ENCODE measurements around the gene ANKEF1.
"Not testable (repeated sequence)": the region's sequence is repeated elsewhere in the genome, so short reads cannot be mapped to it uniquely, and the experiment has no call there.

The ANKEF1 gene

DNA sequence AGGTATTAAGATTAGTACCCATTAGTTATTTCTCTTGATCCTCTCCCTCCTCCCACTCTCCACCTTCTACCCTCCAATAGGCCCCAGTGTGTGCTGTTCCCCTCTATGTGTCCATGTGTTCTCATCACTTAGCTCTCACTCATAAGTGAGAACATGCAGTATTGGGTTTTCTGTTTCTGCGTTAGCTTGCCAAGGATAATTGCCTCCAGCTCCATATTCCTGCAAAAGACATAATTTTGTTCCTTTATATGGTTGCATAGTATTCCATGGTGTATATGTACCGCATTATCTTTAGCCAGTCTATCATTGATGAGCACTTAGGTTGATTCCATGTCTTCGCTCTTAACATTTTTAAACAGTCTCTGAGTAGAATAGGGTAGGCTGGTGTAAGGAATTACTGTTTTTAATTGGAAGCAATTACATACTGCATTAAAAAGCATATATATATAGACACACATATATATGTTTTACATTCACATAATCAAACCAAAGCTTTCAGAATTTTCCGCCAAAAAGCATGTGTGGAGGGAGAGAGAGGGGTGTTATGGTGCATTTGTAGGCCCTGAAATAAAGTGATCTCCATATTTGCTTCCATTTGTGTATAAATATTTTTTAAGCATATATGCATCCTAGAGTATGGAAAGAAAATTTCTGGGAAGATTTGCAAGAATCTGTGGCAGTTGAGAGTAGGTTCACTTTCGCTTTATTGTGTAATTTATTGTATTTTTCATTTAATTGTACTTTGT lies 709 bp upstream of the ANKEF1 start:
- no peak for DNase-seq (ENCODE audit: low read depth)

DNA sequence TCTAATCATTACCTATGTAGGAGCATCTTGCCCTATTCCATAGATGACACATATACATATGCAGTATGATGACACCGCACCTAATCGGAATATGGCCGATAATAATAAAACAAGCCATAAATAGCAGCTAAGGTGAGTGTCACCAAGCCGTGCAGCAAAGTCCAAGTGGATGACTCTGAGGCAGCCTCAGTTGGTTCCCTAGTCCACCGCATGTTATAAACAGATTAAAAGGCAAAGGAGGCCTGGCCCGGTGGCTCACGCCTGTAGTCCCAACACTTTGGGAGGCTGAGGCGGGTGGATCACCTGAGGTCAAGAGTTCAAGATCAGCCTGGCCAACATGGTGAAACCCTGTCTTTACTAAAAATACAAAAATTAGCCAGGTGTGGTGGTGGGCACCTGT lies 1.5 kb downstream of the ANKEF1 start:
- DNase-seq (ENCODE audit: low read depth) = not testable (repeated sequence)

DNA sequence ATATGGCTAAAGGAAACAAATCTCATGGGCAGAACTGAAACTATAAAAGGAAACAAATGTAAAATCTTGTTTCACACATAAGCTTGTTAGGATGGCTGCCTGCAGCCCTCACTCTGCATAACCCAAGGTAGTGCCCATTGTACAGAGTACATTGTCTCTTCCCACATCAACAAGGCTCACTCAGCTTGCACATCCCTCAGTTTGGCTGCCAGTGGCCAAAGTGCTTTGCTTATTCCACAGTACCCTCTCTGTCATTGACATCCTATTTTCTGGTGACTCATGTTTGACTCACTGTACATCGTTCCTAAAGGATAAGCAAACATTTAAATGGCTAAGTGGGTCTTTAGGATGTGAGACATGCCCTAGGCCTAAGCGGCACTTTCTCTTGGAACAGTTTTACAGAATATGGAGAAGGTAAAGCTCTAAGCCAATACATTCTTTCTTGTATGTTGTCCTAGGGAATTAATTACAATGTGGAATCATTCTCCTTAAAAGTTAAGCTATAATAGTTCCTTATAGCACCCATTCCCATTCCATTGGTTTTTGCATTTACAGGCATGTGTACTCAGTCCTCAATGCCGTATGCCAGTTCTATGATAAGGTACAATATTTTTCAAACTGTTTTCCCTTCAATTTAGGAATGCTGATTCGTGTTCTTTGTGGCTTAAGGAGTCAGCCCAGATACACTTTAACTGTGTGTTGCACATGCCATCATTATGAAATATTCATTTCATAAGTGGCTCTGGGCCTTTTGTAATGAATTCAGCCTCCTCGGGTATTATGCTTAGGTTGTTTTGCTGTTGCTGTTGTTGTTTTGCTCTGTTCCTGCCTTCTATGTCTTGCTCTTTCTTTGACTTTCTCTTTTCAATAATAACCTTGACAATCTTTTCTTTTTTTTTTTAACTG lies 5.5 kb downstream of the ANKEF1 start:
- DNase-seq (ENCODE audit: low read depth) = no peak

DNA sequence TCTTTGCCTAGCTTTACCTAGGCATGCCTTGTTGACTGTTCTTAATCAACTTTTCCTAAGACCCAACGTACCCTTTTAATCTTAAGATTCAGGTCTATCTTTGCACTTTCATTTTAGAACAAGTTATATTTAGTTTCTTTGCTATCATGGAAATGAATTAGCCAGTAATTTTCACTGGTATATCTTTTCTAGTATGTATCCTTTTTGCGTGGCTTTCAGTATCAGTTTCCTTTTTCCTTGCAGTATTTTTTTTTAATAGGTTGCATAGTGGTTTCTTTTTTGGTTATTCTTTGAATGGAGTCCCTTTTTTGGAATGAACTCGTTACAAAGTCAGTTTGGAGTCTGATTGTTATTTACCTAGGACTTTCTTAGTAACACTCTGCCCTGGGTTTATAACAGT lies 7.3 kb downstream of the ANKEF1 start:
- no peak for DNase-seq (ENCODE audit: low read depth)

DNA sequence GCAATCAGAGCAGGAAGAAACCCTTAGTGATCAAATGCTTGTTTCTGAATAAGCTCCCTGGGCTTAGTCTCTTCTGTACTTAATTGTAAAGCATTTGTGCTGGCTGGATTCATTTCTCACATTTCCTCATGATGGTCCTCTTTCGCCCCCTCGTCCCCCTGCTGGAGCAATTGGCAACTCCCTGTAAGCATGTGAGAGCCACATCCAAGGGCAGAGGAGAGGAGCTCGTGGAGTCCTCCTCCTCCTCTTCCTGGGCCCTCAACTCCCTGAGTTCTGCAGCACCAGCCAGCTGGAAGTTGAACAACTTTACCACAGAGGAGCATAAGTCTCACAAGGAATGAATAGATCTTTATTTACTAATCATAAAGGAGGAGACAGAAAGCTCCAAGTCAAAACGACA lies 12.6 kb downstream of the ANKEF1 start:
- DNase-seq (ENCODE audit: low read depth) = no peak

DNA sequence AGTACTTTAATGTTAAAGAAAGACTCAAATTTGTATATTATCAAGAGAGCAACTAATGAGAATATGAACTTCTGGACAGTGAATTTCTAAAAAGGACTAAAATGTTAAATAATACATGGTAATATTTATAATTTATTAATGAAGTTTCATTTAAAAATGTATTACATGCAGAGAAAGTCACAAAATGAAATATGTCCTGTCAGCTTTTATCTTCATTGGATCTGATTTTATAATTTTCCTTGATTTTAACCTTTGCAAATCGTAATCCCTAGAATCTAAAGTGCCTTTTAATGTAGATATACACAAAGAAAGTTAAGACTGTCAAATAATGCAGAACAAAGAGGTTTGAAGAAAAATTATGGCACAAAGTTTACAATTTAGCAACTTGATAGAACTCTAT lies 16.4 kb downstream of the ANKEF1 start:
- no peak for DNase-seq (ENCODE audit: low read depth)

DNA sequence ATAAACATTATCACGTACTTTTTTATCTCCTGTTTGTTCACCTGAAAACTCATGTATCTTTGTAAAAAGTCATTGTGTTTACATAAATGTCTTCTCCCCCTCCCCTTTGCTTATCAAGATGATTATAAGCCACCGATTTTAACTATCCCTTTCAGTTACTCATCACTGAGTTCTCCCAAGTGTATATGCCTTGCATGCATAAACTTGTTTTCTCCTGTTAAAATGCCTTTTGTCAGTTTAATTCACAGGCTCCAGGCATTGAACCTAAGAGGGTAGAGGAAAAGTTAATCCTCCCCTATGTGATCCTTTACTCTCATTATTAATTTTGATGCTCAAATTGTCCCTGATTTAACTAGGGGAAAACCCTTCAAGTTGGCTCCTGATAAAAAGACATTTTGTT lies 24.2 kb downstream of the ANKEF1 start:
- no peak for DNase-seq (ENCODE audit: low read depth)

DNA sequence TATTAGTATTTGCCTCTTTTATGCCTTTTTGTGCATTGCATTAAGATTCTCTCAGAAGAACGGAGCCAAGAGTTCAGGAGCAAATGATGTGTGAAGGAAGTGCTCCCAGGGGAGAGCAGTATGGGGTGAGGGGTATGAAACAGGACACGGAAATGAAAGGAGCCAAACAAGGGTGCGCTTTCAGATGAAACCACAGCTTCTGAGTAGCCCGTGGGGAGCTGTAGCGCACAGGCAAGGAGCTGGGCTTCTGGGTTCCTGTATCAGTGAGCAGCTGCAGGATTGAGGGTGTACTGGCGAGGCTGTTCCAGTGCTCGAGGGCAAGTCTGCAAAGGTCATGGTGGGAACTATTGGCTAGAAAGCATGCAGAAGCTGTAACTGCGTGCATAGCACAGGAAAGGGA lies 25.4 kb downstream of the ANKEF1 start:
- DNase-seq (ENCODE audit: low read depth) = no peak

DNA sequence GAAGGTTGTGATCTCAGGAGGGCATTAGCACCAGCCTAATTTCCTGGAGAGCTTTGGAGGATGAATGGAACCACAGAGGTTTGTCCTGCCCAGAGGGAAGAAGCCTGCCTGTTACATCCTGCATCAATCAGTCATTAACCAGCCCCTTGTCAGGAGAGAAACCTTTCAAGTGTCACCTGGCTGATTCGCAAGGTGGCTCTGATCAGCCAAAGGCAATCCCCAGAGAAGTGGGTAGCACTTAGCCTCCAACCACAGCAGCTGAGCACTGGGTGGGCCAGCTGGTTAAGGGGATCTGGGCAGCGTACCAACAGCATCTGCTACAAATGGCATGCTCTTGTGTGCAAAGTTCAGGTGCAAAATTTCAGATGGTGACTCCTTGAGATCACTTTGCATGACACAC lies 26.9 kb downstream of the ANKEF1 start:
- DNase-seq (ENCODE audit: low read depth) = no peak

DNA sequence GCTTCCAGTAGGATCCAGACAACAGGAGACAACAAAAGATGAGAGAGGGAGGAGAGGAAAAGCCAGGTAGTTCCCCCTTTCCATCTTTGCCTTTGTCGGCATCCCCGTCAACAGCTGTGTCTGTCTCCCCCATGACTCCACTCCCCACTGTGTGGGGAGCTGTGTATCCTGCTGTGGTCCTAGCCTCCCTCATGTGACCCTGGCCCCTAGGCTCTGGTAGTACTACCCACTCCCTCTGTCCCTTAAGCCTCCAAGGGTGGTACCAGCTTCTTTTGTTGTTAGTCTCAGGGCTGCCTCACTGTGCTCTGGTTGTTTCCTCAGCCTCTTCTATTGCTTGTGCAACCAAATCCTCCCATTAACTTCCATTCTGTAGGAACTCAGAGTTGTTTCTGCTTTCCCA lies 28.7 kb downstream of the ANKEF1 start:
- no peak for DNase-seq (ENCODE audit: low read depth)

DNA sequence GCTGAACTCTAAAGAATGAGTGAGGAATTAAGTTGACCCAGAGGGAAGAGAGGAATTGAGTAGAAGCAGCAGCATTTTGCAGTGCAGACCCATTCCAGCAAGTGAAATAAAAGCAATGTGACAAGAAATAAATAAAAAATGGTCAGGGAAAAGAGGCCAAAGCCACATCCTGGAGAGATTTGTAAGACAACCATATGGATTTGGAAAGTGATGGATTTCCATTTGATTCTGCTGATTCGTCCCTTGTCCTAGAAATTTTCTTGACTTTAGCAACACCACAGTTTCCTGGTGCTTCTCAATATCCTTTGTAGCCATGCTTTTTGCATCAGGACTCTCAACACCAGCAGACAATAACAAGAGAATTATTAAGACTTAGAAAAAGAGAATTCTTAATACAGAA lies 29.8 kb downstream of the ANKEF1 start:
- DNase-seq (ENCODE audit: low read depth) = no peak

DNA sequence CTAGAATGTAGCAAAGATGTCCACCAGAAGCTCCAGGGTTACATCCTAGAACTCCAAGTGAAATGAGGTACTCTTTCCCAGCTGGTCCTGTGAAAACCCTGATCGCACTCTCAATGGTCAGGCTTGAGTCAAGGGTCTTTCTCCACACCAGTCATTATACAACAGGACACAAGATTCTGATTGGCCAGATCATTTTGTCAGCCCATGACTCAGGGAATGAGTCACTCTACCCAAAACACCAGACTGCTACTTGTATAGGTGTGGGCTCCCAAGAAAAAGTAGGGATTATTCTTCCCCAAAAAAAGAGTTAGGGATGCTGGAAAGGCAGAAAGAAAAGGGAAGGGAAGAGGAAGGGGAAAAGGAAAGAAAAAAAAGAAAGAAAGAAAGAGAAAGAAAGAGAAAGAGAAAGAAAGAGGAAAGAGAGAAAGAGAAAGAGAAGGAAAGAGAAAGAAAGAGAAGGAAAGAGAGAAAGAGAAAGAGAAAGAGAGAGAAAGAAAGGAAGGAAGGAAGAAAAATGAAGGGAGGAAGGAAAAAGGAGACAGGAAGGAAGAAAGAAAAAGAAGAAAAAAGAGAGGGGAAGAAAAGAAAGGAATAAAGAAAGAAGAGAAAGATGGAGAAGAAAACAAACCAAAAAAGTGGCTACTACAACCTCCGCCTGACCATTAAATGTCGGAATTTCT lies 30.5 kb downstream of the ANKEF1 start:
- no peak for DNase-seq (ENCODE audit: low read depth)

DNA sequence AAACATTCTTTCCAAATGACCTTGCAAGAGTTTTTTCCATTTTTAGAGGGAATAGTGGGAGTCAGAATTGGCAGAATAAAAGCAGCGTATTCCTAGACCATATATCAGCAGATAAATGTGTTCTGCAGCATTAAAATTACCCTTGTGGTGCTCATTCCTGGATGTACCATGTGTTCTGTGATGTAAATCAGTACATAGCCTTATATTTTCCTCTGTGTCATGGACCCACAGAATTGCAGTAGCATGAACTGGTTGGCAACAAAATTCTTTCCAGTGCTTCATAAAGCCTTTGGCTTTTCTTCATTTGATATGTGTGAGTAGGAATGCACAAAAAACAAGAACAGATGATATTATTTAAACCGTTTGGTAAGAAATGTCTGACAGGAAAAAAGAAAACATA lies 32.5 kb downstream of the ANKEF1 start:
- no peak for DNase-seq (ENCODE audit: low read depth)

DNA sequence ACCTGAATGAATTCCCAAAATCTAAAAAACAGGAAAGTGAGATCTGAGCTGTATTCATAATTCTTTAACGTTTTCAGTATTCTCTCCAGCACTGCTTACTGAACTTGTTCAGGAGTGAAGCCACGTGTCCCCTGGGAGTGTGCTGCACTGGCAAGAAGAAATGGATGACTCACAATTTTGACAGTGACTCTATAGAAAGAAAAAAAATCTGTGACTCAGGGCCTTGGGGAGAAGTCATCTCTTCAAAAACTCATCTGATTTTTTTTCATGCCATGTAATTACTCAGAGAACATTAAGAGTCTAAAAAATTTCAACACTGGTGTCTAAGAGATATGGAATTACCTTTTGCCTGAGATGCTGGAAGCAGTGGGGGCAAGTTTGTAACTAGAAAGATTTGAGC lies 39.7 kb downstream of the ANKEF1 start:
- DNase-seq (ENCODE audit: low read depth) = no peak

DNA sequence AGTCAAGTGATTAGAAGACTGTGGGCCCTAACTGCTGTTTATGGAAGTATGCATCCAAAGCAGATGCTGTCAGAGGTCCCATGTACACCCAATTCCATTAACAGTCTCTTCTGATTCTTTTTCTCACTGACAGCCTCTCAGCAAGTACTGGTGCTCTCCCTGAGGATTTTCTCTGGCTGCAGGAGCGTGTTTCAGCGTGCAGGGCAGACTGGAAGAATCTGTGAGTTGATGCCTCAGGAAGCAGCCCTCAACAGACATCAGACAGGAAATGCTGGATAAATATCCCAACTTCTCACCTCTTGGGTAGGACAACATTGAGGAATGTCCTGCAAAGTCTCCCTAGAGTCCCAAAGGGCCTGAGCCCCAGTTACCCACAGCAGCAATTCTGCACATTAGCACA lies 40.8 kb downstream of the ANKEF1 start:
- DNase-seq (ENCODE audit: low read depth) = no peak

DNA sequence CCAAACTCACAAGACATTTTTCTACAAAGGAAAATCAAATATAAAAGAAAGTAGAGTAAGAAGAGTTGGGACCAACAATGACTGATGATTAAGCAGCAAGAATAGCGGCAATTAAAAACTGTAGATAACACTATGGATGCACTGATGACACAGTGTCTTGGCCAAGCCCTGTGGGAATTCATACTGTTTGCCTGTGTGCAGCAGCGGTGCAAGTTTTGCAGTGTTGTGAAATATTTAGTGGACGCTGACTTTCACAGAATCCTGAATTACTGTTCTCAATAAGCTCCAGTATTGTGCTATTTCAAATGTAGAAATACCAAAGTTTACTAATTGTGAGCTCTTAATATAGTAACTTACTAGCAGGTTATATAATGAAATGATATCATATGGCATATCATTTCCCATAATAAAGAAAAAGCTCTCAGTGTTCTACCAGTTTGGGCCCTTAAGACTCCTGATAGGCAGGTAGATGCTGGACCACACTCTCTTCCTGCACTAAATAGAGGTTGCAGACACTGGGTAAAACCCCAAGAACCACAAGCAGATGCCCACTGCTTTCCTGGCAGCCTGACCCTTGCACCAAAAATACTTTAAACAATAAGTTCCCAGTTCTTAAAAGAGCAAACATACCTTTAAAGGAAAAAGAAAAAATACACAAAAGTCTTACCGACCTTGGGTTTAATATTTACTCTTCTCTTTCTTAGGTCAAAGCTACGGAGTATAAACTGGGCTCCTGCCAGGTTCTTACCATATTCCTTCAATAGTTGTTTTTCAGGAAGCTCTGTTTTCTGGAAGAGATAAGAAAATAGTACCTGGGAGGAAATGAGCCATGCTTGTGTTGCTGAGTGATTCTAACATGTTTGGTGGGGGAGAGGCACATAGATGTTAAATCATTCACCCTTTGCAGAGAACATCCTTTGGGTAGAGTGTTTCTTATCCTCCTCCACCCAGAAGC lies 41.6 kb downstream of the ANKEF1 start:
- no peak for DNase-seq (ENCODE audit: low read depth)

DNA sequence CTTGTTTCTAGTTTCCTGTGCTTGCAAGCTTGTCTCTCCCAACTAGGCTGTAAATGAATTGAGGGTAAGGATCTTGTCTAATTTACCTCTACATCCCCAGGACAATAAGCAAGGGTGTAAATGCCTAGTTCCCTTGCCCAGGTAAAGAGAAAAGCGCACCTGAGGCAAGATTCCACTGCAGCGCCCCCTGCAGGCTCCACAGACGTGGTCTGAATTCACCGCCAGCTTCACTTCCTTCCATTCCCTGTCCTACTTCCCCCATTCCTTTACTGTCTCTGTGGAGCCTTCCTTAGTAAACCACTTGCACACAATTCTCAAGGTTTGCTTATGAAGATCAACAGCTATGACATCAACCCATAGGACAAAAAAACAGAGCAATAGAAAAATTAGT lies 42.3 kb downstream of the ANKEF1 start:
- DNase-seq (ENCODE audit: low read depth) = no peak

DNA sequence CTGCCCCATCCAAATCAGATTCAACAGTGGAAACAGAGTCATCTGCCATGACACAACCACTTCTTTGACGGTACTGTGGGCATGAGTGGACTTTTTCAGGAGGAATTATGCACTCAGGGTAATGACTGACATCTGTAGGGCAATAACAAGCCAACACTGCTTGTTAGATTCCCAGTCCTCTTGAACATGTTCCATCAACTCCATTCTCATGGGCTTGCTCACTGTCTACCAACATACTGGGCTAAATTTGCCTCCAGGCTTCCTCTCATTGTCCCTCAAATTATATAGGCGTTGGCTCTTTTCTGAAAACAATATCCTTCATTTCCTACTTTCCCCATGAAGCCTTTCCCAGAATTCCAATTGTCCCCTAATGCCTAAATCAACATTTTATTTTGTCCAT lies 43.1 kb downstream of the ANKEF1 start:
- no peak for DNase-seq (ENCODE audit: low read depth)

DNA sequence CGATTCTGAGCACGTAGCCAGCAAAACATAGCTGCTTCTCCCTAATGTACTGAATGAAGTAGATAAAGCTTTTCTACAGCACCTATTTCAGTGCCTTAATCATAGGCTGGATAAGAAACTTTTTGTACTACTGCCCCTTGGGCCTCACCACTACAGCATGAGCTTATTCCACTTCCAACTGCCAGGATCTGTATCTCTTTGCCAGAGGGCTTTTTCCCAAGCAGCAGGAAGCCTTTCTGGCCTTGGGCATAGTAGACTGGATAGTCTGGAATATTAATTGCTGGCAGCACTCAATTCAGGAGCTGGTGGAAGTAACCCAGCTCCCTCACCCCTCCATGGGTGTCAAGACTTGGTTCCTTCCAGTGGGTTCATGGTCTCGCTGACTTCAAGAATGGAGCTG lies 43.6 kb downstream of the ANKEF1 start:
- DNase-seq (ENCODE audit: low read depth) = no peak

DNA sequence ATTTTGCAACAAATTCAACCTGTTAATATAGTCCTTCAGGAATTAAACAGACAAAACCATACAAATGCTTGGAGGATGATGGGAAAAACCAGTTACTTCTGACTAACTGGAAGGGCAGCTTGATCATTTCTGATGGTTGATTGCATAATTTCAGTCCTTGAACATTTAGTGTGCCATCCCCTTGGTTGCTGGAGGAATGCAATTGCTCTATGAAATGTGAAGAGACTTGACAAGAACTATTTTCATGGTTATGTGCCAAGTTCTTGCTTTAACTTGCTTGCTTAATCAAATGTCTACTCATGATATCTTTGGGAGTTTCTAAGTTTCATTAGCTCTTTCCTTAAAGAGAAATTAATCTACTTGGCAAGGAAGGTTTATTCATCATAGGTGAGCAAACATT lies 45.2 kb downstream of the ANKEF1 start:
- DNase-seq (ENCODE audit: low read depth) = no peak

DNA sequence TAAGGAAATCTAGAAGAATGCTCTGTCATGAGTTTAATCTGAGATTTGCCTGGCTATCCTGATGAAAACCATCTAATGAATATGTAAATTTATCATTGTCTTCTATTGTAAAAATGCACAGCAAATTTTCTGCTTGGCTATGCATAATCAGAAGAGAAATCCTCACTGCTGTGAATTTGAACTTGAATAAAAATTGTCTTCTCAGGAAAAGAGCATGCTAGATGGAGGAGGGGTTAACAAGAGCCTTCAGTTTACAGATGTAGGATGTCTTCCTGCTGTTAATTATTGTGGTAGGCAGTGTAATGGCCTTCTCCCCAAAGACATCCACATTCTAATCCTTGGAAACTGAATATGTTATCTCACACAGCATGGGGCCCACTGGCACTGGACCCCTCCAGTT lies 45.8 kb downstream of the ANKEF1 start:
- DNase-seq (ENCODE audit: low read depth) = no peak
